HCT116 (cell line): ENCODE results near the gene CAMK1D. TPM values are rescaled to one million over a fixed set of nuclear protein-coding genes. Genes with fewer than 3 reads are reported as not detected.

Experiments
- ATAC-seq: fragments of 200-7000 bp; cut with Tn5 transposase; 2 replicates; pipeline ENCODE4 v1.9.1; 2020; ENCODE audit warnings: mild to moderate bottlenecking, moderate library complexity
- BruUV-seq: library from RNA; stranded (reverse); fragments of 400-500 nt; replicated peaks from 2 replicates; lab custom pipeline; 2021; lab: Mats Ljungman, UMichigan
- CTCF ChIA-PET: fragments of 300-600 bp; sonication (Branson Sonifier 250); formaldehyde crosslinking; loops from one replicate; lab custom pipeline; 2021; ENCODE audit warnings: antibody characterized with exemption; lab: Charles Lee
- POLR2A ChIA-PET: fragments of 300-600, 350-600 bp; sonication (Branson Sonifier 250); formaldehyde crosslinking; loops from one replicate; lab custom pipeline; 2021; ENCODE audit warnings: antibody characterized with exemption; lab: Charles Lee
- RAD21 ChIA-PET, 2 experiments: fragments of 300-600 bp; sonication (Branson Sonifier 250); formaldehyde crosslinking; loops; one replicate each; lab custom pipeline; 2023; ENCODE audit warnings: low total read pairs in 2 of 2; ENCODE audit not compliant: uncharacterized antibody in 2 of 2, unreplicated experiment in 2 of 2, low non-redundant PET in 1 of 2; lab: Charles Lee
- DNase-seq: peaks from one replicate; pipeline ENCODE4 v3.0.0-alpha.2; 2010; ENCODE audit warnings: low read depth, low spot score
- H2AFZ ChIP-seq: fragments of 200-600 bp; shearing (Covaris generic), sonication (generic); 2 replicates; pipeline ENCODE4 v1.6.1; 2017; ENCODE audit warnings: low read depth, mixed run types, mixed read lengths, antibody characterized with exemption, low read length; ENCODE audit not compliant: poor library complexity, severe bottlenecking
- H3K27ac ChIP-seq: 2 replicates; pipeline ENCODE4 v1.5.1; 2012; ENCODE audit warnings: low read depth, low read length
- H3K27me3 ChIP-seq: fragments of 200-600 bp; sonication (generic); 2 replicates; pipeline ENCODE4 v1.6.1; 2016; ENCODE audit warnings: mixed run types, low read length, mixed read lengths; ENCODE audit not compliant: insufficient read depth
- H3K36me3 ChIP-seq, 2 experiments: fragments of 200-500 bp in 1 of 2; fragments of 200-600 bp in 1 of 2; sonication (Bioruptor generic) in 1 of 2; sonication (generic) in 1 of 2; 2 replicates each; pipeline versions ENCODE4 v1.5.1 to v1.6.1; 2014 to 2016; ENCODE audit warnings: low read length in 2 of 2, inconsistent platforms in 1 of 2, mixed read lengths in 1 of 2, mixed run types in 1 of 2; ENCODE audit not compliant: insufficient read depth in 2 of 2, control insufficient read depth in 1 of 2
- H3K4me1 ChIP-seq, 2 experiments: fragments of 200-600 bp in 1 of 2; sonication (generic) in 1 of 2; 2 replicates each; pipeline versions ENCODE4 v1.5.1 to v1.6.1; 2012 to 2017; ENCODE audit warnings: low read length in 2 of 2, inconsistent platforms in 1 of 2, mild to moderate bottlenecking in 1 of 2, mixed read lengths in 1 of 2, mixed run types in 1 of 2, moderate library complexity in 1 of 2; ENCODE audit not compliant: insufficient read depth in 2 of 2, control insufficient read depth in 1 of 2
- H3K4me2 ChIP-seq: fragments of 200-600 bp; sonication (generic); 2 replicates; pipeline ENCODE4 v1.6.1; 2017; ENCODE audit warnings: mixed run types, low read length, mixed read lengths
- H3K4me3 ChIP-seq, 2 experiments: fragments of 200-600 bp in 1 of 2; sonication (generic) in 1 of 2; replicated peaks in 1 of 2; 2 replicates each; pipeline ENCODE4 v1.5.1; 2011 to 2016; ENCODE audit warnings: low read length in 2 of 2, control low read depth in 1 of 2, low read depth in 1 of 2, mild to moderate bottlenecking in 1 of 2, mixed read lengths in 1 of 2, mixed run types in 1 of 2
- H3K79me2 ChIP-seq: fragments of 200-600 bp; sonication (generic); 2 replicates; pipeline ENCODE4 v1.6.1; 2017; ENCODE audit warnings: mild to moderate bottlenecking, mixed run types, low read length, moderate library complexity, mixed read lengths; ENCODE audit not compliant: insufficient read depth
- H3K9ac ChIP-seq: fragments of 200-600 bp; sonication (generic); 2 replicates; pipeline ENCODE4 v1.6.1; 2016; ENCODE audit warnings: low read length, mixed read lengths
- H3K9me2 ChIP-seq: fragments of 200-600 bp; sonication (generic), shearing (Covaris generic); 2 replicates; pipeline ENCODE4 v1.6.1; 2017; ENCODE audit warnings: mixed run types, mild to moderate bottlenecking, moderate library complexity; ENCODE audit not compliant: insufficient read depth
- H3K9me3 ChIP-seq, 2 experiments: fragments of 200-500 bp in 1 of 2; fragments of 200-600 bp in 1 of 2; sonication (Bioruptor generic) in 1 of 2; sonication (generic) in 1 of 2; 2 replicates each; pipeline ENCODE4 v1.6.1; 2014 to 2017; ENCODE audit warnings: low read length in 2 of 2, mixed read lengths in 2 of 2, inconsistent platforms in 1 of 2, low read depth in 1 of 2, mild to moderate bottlenecking in 1 of 2, mixed run types in 1 of 2, moderate library complexity in 1 of 2; ENCODE audit not compliant: control insufficient read depth in 1 of 2, insufficient read depth in 1 of 2
- H4K20me1 ChIP-seq: fragments of 200-600 bp; sonication (generic), shearing (Covaris generic); 2 replicates; pipeline ENCODE4 v1.6.1; 2017; ENCODE audit warnings: mixed run types, mild to moderate bottlenecking, moderate library complexity; ENCODE audit not compliant: insufficient read depth
- CBX3 ChIP-seq: IDR thresholded peaks from 2 replicates; pipeline ENCODE4 v1.6.1; 2012; ENCODE audit warnings: low read depth
- CEBPB ChIP-seq: IDR thresholded peaks from 2 replicates; pipeline ENCODE4 v1.6.1; 2012; ENCODE audit warnings: low read depth
- CTCF ChIP-seq, 3 experiments: fragments of 200-600 bp in 1 of 3; sonication (generic) in 1 of 3; IDR thresholded peaks in 2 of 3; conservative IDR thresholded peaks in 1 of 3; 2 replicates each; pipeline ENCODE4 v1.5.1; 2012 to 2017; ENCODE audit warnings: low read depth in 2 of 3, low read length in 2 of 3, antibody characterized with exemption in 1 of 3, borderline replicate concordance in 1 of 3, control low read depth in 1 of 3, mild to moderate bottlenecking in 1 of 3, mixed read lengths in 1 of 3, mixed run types in 1 of 3, moderate library complexity in 1 of 3; ENCODE audit not compliant: insufficient read depth in 1 of 3
- EGR1 ChIP-seq: IDR thresholded peaks from 2 replicates; pipeline ENCODE4 v1.6.1; 2012; ENCODE audit warnings: low read depth
- ELF1 ChIP-seq: IDR thresholded peaks from 2 replicates; pipeline ENCODE4 v1.6.1; 2012; ENCODE audit warnings: low read depth, borderline replicate concordance
- FOSL1 ChIP-seq: IDR thresholded peaks from 2 replicates; pipeline ENCODE4 v1.6.1; 2012; ENCODE audit warnings: low read depth
- JUND ChIP-seq: IDR thresholded peaks from 2 replicates; pipeline ENCODE4 v1.6.1; 2012
- POLR2A ChIP-seq: IDR thresholded peaks from 2 replicates; pipeline ENCODE4 v1.7.0; 2011; ENCODE audit warnings: borderline replicate concordance; ENCODE audit not compliant: insufficient read depth, insufficient read length; ENCODE audit errors: extremely low read depth
- POLR2AphosphoS5 ChIP-seq: IDR thresholded peaks from 2 replicates; pipeline ENCODE4 v1.6.1; 2011; ENCODE audit warnings: mild to moderate bottlenecking, low read depth, low read length, moderate library complexity
- RAD21 ChIP-seq: IDR thresholded peaks from 2 replicates; pipeline ENCODE4 v1.6.1; 2012; ENCODE audit warnings: low read depth, mild to moderate bottlenecking
- REST ChIP-seq: IDR thresholded peaks from 2 replicates; pipeline ENCODE4 v1.6.1; 2012; ENCODE audit warnings: low read depth
- SIN3A ChIP-seq: IDR thresholded peaks from 2 replicates; pipeline ENCODE4 v1.6.1; 2012; ENCODE audit warnings: low read depth
- SP1 ChIP-seq: IDR thresholded peaks from 2 replicates; pipeline ENCODE4 v1.6.1; 2012; ENCODE audit warnings: low read depth
- TCF7L2 ChIP-seq: IDR thresholded peaks from 2 replicates; pipeline ENCODE4 v1.7.0; 2011; ENCODE audit warnings: borderline replicate concordance, inconsistent platforms; ENCODE audit not compliant: insufficient read depth, insufficient read length; ENCODE audit errors: extremely low read depth
- YY1 ChIP-seq: IDR thresholded peaks from 2 replicates; pipeline ENCODE4 v1.6.1; 2011; ENCODE audit warnings: low read length, low read depth, moderate library complexity, mild to moderate bottlenecking; ENCODE audit not compliant: insufficient replicate concordance; ENCODE audit errors: extremely low read depth
- ZFX ChIP-seq: fragments of 450-650 bp; IDR thresholded peaks from 2 replicates; pipeline ENCODE4 v1.6.1; 2017
- intact Hi-C: fragments of 100-400 bp; cut with micrococcal nuclease; formaldehyde crosslinking; loops from 2 replicates; pipeline ENCODE4 v1.10.0; 2022
- total RNA-seq: library from RNA; stranded (reverse); gene quantifications from one replicate; pipeline ENCODE4 v1.2.1, GENCODE V29; 2021; ENCODE audit not compliant: unreplicated experiment

CAMK1D gene
- total RNA-seq, 1 experiment from 2014 or later = 9.6 TPM

GRCh38 chr10:12790270-12790669, 440.9 kb downstream of the CAMK1D start:
- Histone ChIP-seq H3K9ac (no peak overlapping the region), H3K4me1 (no peaks in the 10 kb centered on the region), H3K9me2 (no peaks in the 10 kb centered on the region), H2AFZ (no peak overlapping the region), H3K9me3 (no peaks in the 10 kb centered on the region), H3K79me2 (no peaks in the 10 kb centered on the region), H3K27ac (no peak overlapping the region), H4K20me1 (no peaks in the 10 kb centered on the region), H3K4me3 (no peak overlapping the region), H3K4me2 (no peak overlapping the region), H3K36me3 (no peaks in the 10 kb centered on the region), H3K27me3 (no peaks in the 10 kb centered on the region)
- ChIA-PET POLR2A (no interaction called here), CTCF (no interaction called here), RAD21 (no interaction called here)
- ATAC-seq (no peak), DNase-seq (no peak)
- TF ChIP-seq POLR2A (no peak), EGR1 (no peak), RAD21 (no peak), SP1 (no peak), CEBPB (no peak), REST (no peak)
- intact Hi-C loops = no loop called here
- no TSS peak for BruUV-seq

GRCh38 chr10:12791728-12792127, 442.4 kb downstream of the CAMK1D start:
- ChIA-PET CTCF (no interaction called here), RAD21 (no interaction called here), POLR2A (no interaction called here)
- Histone ChIP-seq H4K20me1 (no peaks in the 10 kb centered on the region), H3K4me3 (no peak overlapping the region), H3K27ac (no peak overlapping the region), H3K4me1 (no peaks in the 10 kb centered on the region), H3K36me3 (no peaks in the 10 kb centered on the region), H3K9me2 (no peaks in the 10 kb centered on the region), H3K4me2 (no peak overlapping the region), H3K9ac (no peak overlapping the region), H3K9me3 (no peaks in the 10 kb centered on the region), H3K79me2 (no peaks in the 10 kb centered on the region), H3K27me3 (no peaks in the 10 kb centered on the region), H2AFZ (no peak overlapping the region)
- intact Hi-C loops = no loop called here
- DNase-seq (no peak), ATAC-seq (no peak)
- no TSS peak for BruUV-seq
- no peak for TF ChIP-seq POLR2AphosphoS5
- no peak for TF ChIP-seq ZFX
- no peak for TF ChIP-seq CTCF (IDR thresholded peaks at IDR 0.05 in 2 of 3, conservative IDR thresholded peaks at IDR 0.05 in 1 of 3; ENCODE audit: borderline replicate concordance in 1 of 3, insufficient read depth in 1 of 3, low read depth in 2 of 3, low read length in 2 of 3)
- TF ChIP-seq YY1 = no peak
- no peak for TF ChIP-seq ELF1
- TF ChIP-seq FOSL1 = no peak
- no peak for TF ChIP-seq RAD21
- TF ChIP-seq JUND = no peak
- TF ChIP-seq CBX3 = no peak
- TF ChIP-seq TCF7L2 = no peak
- TF ChIP-seq SIN3A = no peak
